ENCODE data around the gene BAG1.

GRCh38 chr9:33265211-33265865, 830 bp upstream of the BAG1 start:
- TF ChIP-seq CTCF (IDR thresholded peaks at IDR 0.05; ENCODE audit: insufficient read depth, low read depth, low read length) (no peak), EZH2 (IDR thresholded peaks at IDR 0.05; ENCODE audit: insufficient read depth, low read length) (no peak)

Data from astrocyte (in vitro differentiated cells and primary cell).